K562 (cell line): ENCODE measurements around the gene RSPH1. TPM values are rescaled to one million over a fixed set of nuclear protein-coding genes. Genes with fewer than 3 reads are reported as not detected.

Experiments used
- ARNT ChIP-seq, 2 experiments: fragments of 450-650 bp; IDR thresholded peaks; 2 replicates each; pipeline ENCODE4 v1.6.1; 2016; ENCODE audit warnings: mild to moderate bottlenecking in 1 of 2
- NR2C2 ChIP-seq, 2 experiments: fragments of 200-800 bp in 1 of 2; sonication (Bioruptor generic) in 1 of 2; sonication (generic) in 1 of 2; formaldehyde crosslinking in 1 of 2; IDR thresholded peaks; 2 replicates each; pipeline versions ENCODE4 v1.6.1 to v1.8.0; 2016 to 2022; ENCODE audit warnings: mild to moderate bottlenecking in 1 of 2, missing compliant biosample characterization in 1 of 2, missing genetic modification characterization in 1 of 2, missing genetic modification reagents in 1 of 2
- PHB ChIP-seq: fragments of 250-450 bp; sonication (Bioruptor Pico); IDR thresholded peaks from 2 replicates; pipeline ENCODE4 v1.5.0; 2021
- TAF7 ChIP-seq: fragments of 450-650 bp; IDR thresholded peaks from 2 replicates; pipeline ENCODE4 v1.6.1; 2016; ENCODE audit warnings: missing genetic modification characterization, missing compliant biosample characterization
- ZSCAN32 ChIP-seq: fragments of 450-650 bp; formaldehyde crosslinking; IDR thresholded peaks from 2 replicates; pipeline ENCODE4 v1.4.0; 2020; ENCODE audit warnings: mild to moderate bottlenecking, moderate library complexity
- polyA plus RNA-seq, 8 experiments: library from polyadenylated mRNA; depleted of rRNA in 4 of 8; stranded (reverse) in 5 of 8; unstranded in 3 of 8; fragments of >200 nt; fragmentation: Nextera tagmentation in 2 of 8; fragmentation: Illumina TruSeq in 1 of 8; extraction: Ambion mirVana in 2 of 8; extraction: Trizol in 1 of 8; gene quantifications; 2 replicates each; pipeline versions ENCODE4 v1.2.1 to v1.2.3, GENCODE V29; 2011 to 2014; ENCODE audit warnings: inconsistent platforms in 1 of 8, missing spikeins in 1 of 8
- total RNA-seq, 7 experiments: library from RNA; depleted of rRNA in 6 of 7; stranded (reverse); fragments of >200 nt in 6 of 7; fragmentation: Illumina TruSeq in 2 of 7; extraction: Trizol in 2 of 7; gene quantifications; 2 replicates each; pipeline versions ENCODE4 v1.2.1 to v1.2.3, GENCODE V29; 2011 to 2021; ENCODE audit warnings: low replicate concordance in 1 of 7
- TF ChIP-seq, protein P1 (sequence below): fragments of 200-600 bp; sonication (generic); IDR thresholded peaks from one replicate; pipeline ENCODE4 v1.6.1; 2012; ENCODE audit warnings: mild to moderate bottlenecking, low read depth, low read length, inconsistent platforms
- TF ChIP-seq, protein P2 (sequence below): sonication (generic); formaldehyde crosslinking; IDR thresholded peaks from 2 replicates; pipeline ENCODE4 v1.8.1; 2022; ENCODE audit warnings: missing genetic modification reagents

RSPH1 gene
- total and polyA plus RNA-seq, 9 of the 15 experiments (the other 6 are each of a cell fraction or from before 2014, with no cell fraction given): 0.17 TPM; not detected in 8

DNA sequence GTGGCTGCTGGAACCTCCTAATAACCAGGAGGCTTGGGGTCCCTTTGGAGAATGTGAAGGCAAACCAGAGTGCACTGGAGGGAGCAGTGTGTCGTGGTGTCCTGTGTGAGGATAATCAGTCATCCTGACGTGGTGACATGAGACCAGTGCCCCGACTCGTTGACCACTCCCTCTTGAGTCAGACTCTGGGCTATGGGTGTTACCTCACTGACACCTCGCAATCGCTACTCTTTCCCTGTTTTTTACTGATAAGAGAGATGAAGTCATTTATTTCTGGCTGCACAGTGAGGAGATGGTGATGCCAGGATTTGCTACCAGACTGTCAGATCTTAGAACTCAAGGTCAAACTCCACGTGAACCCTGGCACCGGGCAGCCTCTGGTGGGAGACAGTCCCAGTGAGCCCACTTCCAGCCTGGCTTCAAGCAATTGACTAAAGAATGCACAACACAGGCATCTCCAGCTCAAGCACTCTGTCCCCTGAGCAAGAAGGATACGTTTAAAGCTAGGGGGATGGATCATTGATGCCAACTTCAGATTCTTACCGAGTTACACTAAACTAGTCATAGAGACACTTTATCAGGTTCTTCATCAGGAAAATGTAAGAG lies 62.0 kb downstream of the RSPH1 start (continued):
- TF ChIP-seq, protein P1, sequence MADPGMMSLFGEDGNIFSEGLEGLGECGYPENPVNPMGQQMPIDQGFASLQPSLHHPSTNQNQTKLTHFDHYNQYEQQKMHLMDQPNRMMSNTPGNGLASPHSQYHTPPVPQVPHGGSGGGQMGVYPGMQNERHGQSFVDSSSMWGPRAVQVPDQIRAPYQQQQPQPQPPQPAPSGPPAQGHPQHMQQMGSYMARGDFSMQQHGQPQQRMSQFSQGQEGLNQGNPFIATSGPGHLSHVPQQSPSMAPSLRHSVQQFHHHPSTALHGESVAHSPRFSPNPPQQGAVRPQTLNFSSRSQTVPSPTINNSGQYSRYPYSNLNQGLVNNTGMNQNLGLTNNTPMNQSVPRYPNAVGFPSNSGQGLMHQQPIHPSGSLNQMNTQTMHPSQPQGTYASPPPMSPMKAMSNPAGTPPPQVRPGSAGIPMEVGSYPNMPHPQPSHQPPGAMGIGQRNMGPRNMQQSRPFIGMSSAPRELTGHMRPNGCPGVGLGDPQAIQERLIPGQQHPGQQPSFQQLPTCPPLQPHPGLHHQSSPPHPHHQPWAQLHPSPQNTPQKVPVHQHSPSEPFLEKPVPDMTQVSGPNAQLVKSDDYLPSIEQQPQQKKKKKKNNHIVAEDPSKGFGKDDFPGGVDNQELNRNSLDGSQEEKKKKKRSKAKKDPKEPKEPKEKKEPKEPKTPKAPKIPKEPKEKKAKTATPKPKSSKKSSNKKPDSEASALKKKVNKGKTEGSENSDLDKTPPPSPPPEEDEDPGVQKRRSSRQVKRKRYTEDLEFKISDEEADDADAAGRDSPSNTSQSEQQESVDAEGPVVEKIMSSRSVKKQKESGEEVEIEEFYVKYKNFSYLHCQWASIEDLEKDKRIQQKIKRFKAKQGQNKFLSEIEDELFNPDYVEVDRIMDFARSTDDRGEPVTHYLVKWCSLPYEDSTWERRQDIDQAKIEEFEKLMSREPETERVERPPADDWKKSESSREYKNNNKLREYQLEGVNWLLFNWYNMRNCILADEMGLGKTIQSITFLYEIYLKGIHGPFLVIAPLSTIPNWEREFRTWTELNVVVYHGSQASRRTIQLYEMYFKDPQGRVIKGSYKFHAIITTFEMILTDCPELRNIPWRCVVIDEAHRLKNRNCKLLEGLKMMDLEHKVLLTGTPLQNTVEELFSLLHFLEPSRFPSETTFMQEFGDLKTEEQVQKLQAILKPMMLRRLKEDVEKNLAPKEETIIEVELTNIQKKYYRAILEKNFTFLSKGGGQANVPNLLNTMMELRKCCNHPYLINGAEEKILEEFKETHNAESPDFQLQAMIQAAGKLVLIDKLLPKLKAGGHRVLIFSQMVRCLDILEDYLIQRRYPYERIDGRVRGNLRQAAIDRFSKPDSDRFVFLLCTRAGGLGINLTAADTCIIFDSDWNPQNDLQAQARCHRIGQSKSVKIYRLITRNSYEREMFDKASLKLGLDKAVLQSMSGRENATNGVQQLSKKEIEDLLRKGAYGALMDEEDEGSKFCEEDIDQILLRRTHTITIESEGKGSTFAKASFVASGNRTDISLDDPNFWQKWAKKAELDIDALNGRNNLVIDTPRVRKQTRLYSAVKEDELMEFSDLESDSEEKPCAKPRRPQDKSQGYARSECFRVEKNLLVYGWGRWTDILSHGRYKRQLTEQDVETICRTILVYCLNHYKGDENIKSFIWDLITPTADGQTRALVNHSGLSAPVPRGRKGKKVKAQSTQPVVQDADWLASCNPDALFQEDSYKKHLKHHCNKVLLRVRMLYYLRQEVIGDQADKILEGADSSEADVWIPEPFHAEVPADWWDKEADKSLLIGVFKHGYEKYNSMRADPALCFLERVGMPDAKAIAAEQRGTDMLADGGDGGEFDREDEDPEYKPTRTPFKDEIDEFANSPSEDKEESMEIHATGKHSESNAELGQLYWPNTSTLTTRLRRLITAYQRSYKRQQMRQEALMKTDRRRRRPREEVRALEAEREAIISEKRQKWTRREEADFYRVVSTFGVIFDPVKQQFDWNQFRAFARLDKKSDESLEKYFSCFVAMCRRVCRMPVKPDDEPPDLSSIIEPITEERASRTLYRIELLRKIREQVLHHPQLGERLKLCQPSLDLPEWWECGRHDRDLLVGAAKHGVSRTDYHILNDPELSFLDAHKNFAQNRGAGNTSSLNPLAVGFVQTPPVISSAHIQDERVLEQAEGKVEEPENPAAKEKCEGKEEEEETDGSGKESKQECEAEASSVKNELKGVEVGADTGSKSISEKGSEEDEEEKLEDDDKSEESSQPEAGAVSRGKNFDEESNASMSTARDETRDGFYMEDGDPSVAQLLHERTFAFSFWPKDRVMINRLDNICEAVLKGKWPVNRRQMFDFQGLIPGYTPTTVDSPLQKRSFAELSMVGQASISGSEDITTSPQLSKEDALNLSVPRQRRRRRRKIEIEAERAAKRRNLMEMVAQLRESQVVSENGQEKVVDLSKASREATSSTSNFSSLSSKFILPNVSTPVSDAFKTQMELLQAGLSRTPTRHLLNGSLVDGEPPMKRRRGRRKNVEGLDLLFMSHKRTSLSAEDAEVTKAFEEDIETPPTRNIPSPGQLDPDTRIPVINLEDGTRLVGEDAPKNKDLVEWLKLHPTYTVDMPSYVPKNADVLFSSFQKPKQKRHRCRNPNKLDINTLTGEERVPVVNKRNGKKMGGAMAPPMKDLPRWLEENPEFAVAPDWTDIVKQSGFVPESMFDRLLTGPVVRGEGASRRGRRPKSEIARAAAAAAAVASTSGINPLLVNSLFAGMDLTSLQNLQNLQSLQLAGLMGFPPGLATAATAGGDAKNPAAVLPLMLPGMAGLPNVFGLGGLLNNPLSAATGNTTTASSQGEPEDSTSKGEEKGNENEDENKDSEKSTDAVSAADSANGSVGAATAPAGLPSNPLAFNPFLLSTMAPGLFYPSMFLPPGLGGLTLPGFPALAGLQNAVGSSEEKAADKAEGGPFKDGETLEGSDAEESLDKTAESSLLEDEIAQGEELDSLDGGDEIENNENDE: no peak
- TF ChIP-seq ARNT (IDR thresholded peaks at IDR 0.05): no peak
- no peak for TF ChIP-seq PHB (CRISPR knock-in tag)
- no peak for TF ChIP-seq TAF7
- TF ChIP-seq NR2C2 (CRISPR knock-in tag; IDR thresholded peaks at IDR 0.05): no peak
- no peak for TF ChIP-seq NR2C2 (tag; IDR thresholded peaks at IDR 0.05)
- no peak for TF ChIP-seq ZSCAN32 (CRISPR knock-in tag)
- TF ChIP-seq, protein P2, sequence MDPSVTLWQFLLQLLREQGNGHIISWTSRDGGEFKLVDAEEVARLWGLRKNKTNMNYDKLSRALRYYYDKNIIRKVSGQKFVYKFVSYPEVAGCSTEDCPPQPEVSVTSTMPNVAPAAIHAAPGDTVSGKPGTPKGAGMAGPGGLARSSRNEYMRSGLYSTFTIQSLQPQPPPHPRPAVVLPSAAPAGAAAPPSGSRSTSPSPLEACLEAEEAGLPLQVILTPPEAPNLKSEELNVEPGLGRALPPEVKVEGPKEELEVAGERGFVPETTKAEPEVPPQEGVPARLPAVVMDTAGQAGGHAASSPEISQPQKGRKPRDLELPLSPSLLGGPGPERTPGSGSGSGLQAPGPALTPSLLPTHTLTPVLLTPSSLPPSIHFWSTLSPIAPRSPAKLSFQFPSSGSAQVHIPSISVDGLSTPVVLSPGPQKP: no peak
